Stimulated activated CD4-positive, alpha-beta T cell treated with anti-CD3 and anti-CD28 coated beads, Interleukin-4, amount 100 ng/mL, for 24 hours (primary cell): ENCODE data around the gene EXOC2.

Experiments
- DNase-seq: peaks from one replicate; pipeline ENCODE4 v3.0.0-alpha.2; 2020

The EXOC2 gene

GRCh38 chr6:456887-457286 lies 236.1 kb downstream of the EXOC2 start:
- no peak for DNase-seq

- DNase-seq = no peak
Measured at GRCh38 chr6:456358-456867, 236.5 kb downstream of the EXOC2 start.

- no peak for DNase-seq
Measured at GRCh38 chr6:455835-456234, 237.1 kb downstream of the EXOC2 start.

GRCh38 chr6:455006-455585 lies 237.8 kb downstream of the EXOC2 start:
- peak; percentile 68 for DNase-seq

GRCh38 chr6:454148-454991 lies 238.6 kb downstream of the EXOC2 start:
- no peak for DNase-seq

- no peak for DNase-seq
Measured at GRCh38 chr6:453152-453551, 239.8 kb downstream of the EXOC2 start.

- no peak for DNase-seq
Measured at GRCh38 chr6:452301-453067, 240.5 kb downstream of the EXOC2 start.

GRCh38 chr6:451847-452246 lies 241.1 kb downstream of the EXOC2 start:
- no peak for DNase-seq

GRCh38 chr6:451336-451735 lies 241.6 kb downstream of the EXOC2 start:
- no peak for DNase-seq

- no peak for DNase-seq
Measured at GRCh38 chr6:449486-450419, 243.2 kb downstream of the EXOC2 start.

GRCh38 chr6:449057-449430 lies 243.9 kb downstream of the EXOC2 start:
- no peak for DNase-seq

- DNase-seq = no peak
Measured at GRCh38 chr6:448296-449056, 244.5 kb downstream of the EXOC2 start.

- DNase-seq = peak; percentile 50
Measured at GRCh38 chr6:447381-448165, 245.4 kb downstream of the EXOC2 start.

GRCh38 chr6:446418-447366 lies 246.2 kb downstream of the EXOC2 start:
- DNase-seq = peak; percentile 95

GRCh38 chr6:445571-446417 lies 247.1 kb downstream of the EXOC2 start:
- no peak for DNase-seq

- peak; percentile 63 for DNase-seq
Measured at GRCh38 chr6:444653-445275, 248.2 kb downstream of the EXOC2 start.

GRCh38 chr6:443621-444159 lies 249.2 kb downstream of the EXOC2 start:
- DNase-seq = no peak
